Measurements from ENCODE around the gene CASP9. TPM values are rescaled to one million over a fixed set of nuclear protein-coding genes. Genes with fewer than 3 reads are reported as not detected.

Gene CASP9
- polyA plus RNA-seq (ENCODE audit: insufficient read depth in 1 of 5, insufficient read length in 5 of 5, low replicate concordance in 1 of 5): 10 to 100 TPM; 16.8 to 21.8 (median 20.3) TPM
- long read RNA-seq, donor 1, transcript CASP9-201 (9 exons, 2,019 nt): major isoform, 5 of 6 reads
- long read RNA-seq, donor 1, partial matches to known transcripts: 0 of 6 reads
- long read RNA-seq, donor 1, other reads (novel, unspliced or antisense): 0 of 6 reads
- long read RNA-seq, donor 2, partial matches to known transcripts: 0 of 3 reads
- long read RNA-seq, donor 2, other reads (novel, unspliced or antisense): 0 of 3 reads
- long read RNA-seq, donor 3, partial matches to known transcripts: 0 of 4 reads
- long read RNA-seq, donor 3, other reads (novel, unspliced or antisense): 0 of 4 reads
- long read RNA-seq, donor 4, partial matches to known transcripts: 0 of 2 reads
- long read RNA-seq, donor 4, other reads (novel, unspliced or antisense): 0 of 2 reads
- long read RNA-seq, donor 5, partial matches to known transcripts: 35 of 44 reads
- long read RNA-seq, donor 5, other reads (novel, unspliced or antisense): 8 of 44 reads
- long read RNA-seq, donor 6, partial matches to known transcripts: 0 of 3 reads
- long read RNA-seq, donor 6, other reads (novel, unspliced or antisense): 0 of 3 reads
- long read RNA-seq, donor 7, transcript CASP9-201 (9 exons, 2,019 nt): major isoform, 5 of 5 reads
- long read RNA-seq, donor 7, partial matches to known transcripts: 0 of 5 reads
- long read RNA-seq, donor 7, other reads (novel, unspliced or antisense): 0 of 5 reads
- long read RNA-seq, donor 8: 0 reads

- DNase-seq: no peak
Observed at GRCh38 chr1:15524021-15524282, at the start of gene CASP9. CASP9 (minus strand) TSS chr1:15524215; CDS start chr1:15524200, 15 bp downstream.

GRCh38 chr1:15573477-15573876 is 49.5 kb upstream of the CASP9 start:
- no peak for DNase-seq

GRCh38 chr1:15571266-15571665 is 47.3 kb upstream of the CASP9 start:
- DNase-seq: no peak

- no peak for DNase-seq
Observed at GRCh38 chr1:15570861-15571260, 46.8 kb upstream of the CASP9 start.

GRCh38 chr1:15568387-15569073 is 44.5 kb upstream of the CASP9 start:
- no peak for DNase-seq

- no peak for DNase-seq
Observed at GRCh38 chr1:15559189-15559810, 35.3 kb upstream of the CASP9 start.

- DNase-seq: no peak
Observed at GRCh38 chr1:15558516-15558915, 34.5 kb upstream of the CASP9 start.

GRCh38 chr1:15557594-15557993 is 33.6 kb upstream of the CASP9 start:
- no peak for DNase-seq

GRCh38 chr1:15557008-15557407 is 33.0 kb upstream of the CASP9 start:
- no peak for DNase-seq

- no peak for DNase-seq
Observed at GRCh38 chr1:15550573-15550972, 26.6 kb upstream of the CASP9 start.

GRCh38 chr1:15546641-15547040 is 22.6 kb upstream of the CASP9 start:
- DNase-seq: no peak

- no peak for DNase-seq
Observed at GRCh38 chr1:15543589-15544568, 19.9 kb upstream of the CASP9 start.

GRCh38 chr1:15543251-15543588 is 19.2 kb upstream of the CASP9 start:
- DNase-seq: no peak

- no peak for DNase-seq
Observed at GRCh38 chr1:15542388-15543250, 18.6 kb upstream of the CASP9 start.

- DNase-seq: no peak
Observed at GRCh38 chr1:15541231-15541792, 17.3 kb upstream of the CASP9 start.

- DNase-seq: no peak
Observed at GRCh38 chr1:15540186-15540585, 16.2 kb upstream of the CASP9 start.

GRCh38 chr1:15538771-15539170 is 14.8 kb upstream of the CASP9 start:
- no peak for DNase-seq

- DNase-seq: no peak
Observed at GRCh38 chr1:15531682-15532081, 7.7 kb upstream of the CASP9 start.

GRCh38 chr1:15531003-15531402 is 7.0 kb upstream of the CASP9 start:
- no peak for DNase-seq
